ENCODE measurements around the gene CABP2. TPM values are rescaled to one million over a fixed set of nuclear protein-coding genes. Genes with fewer than 3 reads are reported as not detected.
"Not testable (repeated sequence)": the region's sequence is repeated elsewhere in the genome, so short reads cannot be mapped to it uniquely, and the experiment has no call there.

CABP2 gene
- total RNA-seq = not detected in 3 replicates

GRCh38 chr11:67522844-67523555 is at the start of gene CABP2:
TSS of gene CABP2 (minus strand) at chr11:67523446. CDS start at chr11:67523326, 120 bp downstream.
- H3K36me3 Mint-ChIP-seq = no peaks in the 10 kb centered on the region
- TF ChIP-seq CTCF (IDR thresholded peaks at IDR 0.05; ENCODE audit: unreplicated experiment) = no peak
- no peaks in the 10 kb centered on the region for H3K4me1 Mint-ChIP-seq
- H3K4me3 Mint-ChIP-seq = no peak within 1 kb of the TSS
- no peak for DNase-seq (ENCODE audit: low spot score in 2 of 2, unreplicated experiment in 2 of 2)
- peaks cover 19% of the 10 kb centered on the region for H3K27me3 Mint-ChIP-seq (ENCODE audit: low read depth)
- H3K9me3 Mint-ChIP-seq = peaks cover 7% of the 10 kb centered on the region
- H3K27ac Mint-ChIP-seq = no peak within 1 kb of the TSS

GRCh38 chr11:67572747-67573419 is 49.6 kb upstream of the CABP2 start:
- peak; percentile 21 for TF ChIP-seq CTCF (IDR thresholded peaks at IDR 0.05; ENCODE audit: unreplicated experiment)
- peaks cover 3% of the 10 kb centered on the region for H3K9me3 Mint-ChIP-seq
- peaks cover 4% of the 10 kb centered on the region for H3K4me1 Mint-ChIP-seq
- H3K4me3 Mint-ChIP-seq = no peak overlapping the region
- H3K36me3 Mint-ChIP-seq = no peaks in the 10 kb centered on the region
- no peak overlapping the region for H3K27ac Mint-ChIP-seq
- peak in 1 of 2 experiments; percentile 44 for DNase-seq (ENCODE audit: low spot score in 2 of 2, unreplicated experiment in 2 of 2)
- H3K27me3 Mint-ChIP-seq (ENCODE audit: low read depth) = peaks cover 4% of the 10 kb centered on the region

- DNase-seq (ENCODE audit: low spot score in 2 of 2, unreplicated experiment in 2 of 2) = no peak
- no peaks in the 10 kb centered on the region for H3K36me3 Mint-ChIP-seq
- H3K9me3 Mint-ChIP-seq = peaks cover 3% of the 10 kb centered on the region
- peaks cover 4% of the 10 kb centered on the region for H3K4me1 Mint-ChIP-seq
- H3K4me3 Mint-ChIP-seq = no peak overlapping the region
- TF ChIP-seq CTCF (IDR thresholded peaks at IDR 0.05; ENCODE audit: unreplicated experiment) = no peak
- H3K27ac Mint-ChIP-seq = no peak overlapping the region
- peaks cover 4% of the 10 kb centered on the region for H3K27me3 Mint-ChIP-seq (ENCODE audit: low read depth)
Observed at GRCh38 chr11:67572305-67572704, 49.1 kb upstream of the CABP2 start.

- H3K36me3 Mint-ChIP-seq = no peaks in the 10 kb centered on the region
- H3K9me3 Mint-ChIP-seq = peaks cover 3% of the 10 kb centered on the region
- no peak overlapping the region for H3K27ac Mint-ChIP-seq
- peaks cover 3% of the 10 kb centered on the region for H3K27me3 Mint-ChIP-seq (ENCODE audit: low read depth)
- peaks cover 4% of the 10 kb centered on the region for H3K4me1 Mint-ChIP-seq
- DNase-seq (ENCODE audit: low spot score in 2 of 2, unreplicated experiment in 2 of 2) = no peak
- H3K4me3 Mint-ChIP-seq = no peak overlapping the region
- TF ChIP-seq CTCF (IDR thresholded peaks at IDR 0.05; ENCODE audit: unreplicated experiment) = no peak
Observed at GRCh38 chr11:67571443-67571842, 48.2 kb upstream of the CABP2 start.

GRCh38 chr11:67564230-67564629 is 41.0 kb upstream of the CABP2 start:
- Mint-ChIP-seq H3K9me3 (no peaks in the 10 kb centered on the region), H3K4me1 (peaks cover 21% of the 10 kb centered on the region), H3K27me3 (ENCODE audit: low read depth) (no peaks in the 10 kb centered on the region), H3K36me3 (no peaks in the 10 kb centered on the region), H3K27ac (peak overlapping the region; percentile 94), H3K4me3 (no peak overlapping the region)
- DNase-seq (ENCODE audit: low spot score in 2 of 2, unreplicated experiment in 2 of 2) = no peak
- TF ChIP-seq CTCF (IDR thresholded peaks at IDR 0.05; ENCODE audit: unreplicated experiment) = no peak

- not testable (repeated sequence) for H3K36me3 Mint-ChIP-seq; H3K4me3 Mint-ChIP-seq; DNase-seq (ENCODE audit: low spot score in 2 of 2, unreplicated experiment in 2 of 2); H3K27me3 Mint-ChIP-seq (ENCODE audit: low read depth); H3K9me3 Mint-ChIP-seq
- Mint-ChIP-seq H3K27ac (peak overlapping the region; percentile 88), H3K4me1 (peaks cover 21% of the 10 kb centered on the region)
Observed at GRCh38 chr11:67563705-67564114, 40.5 kb upstream of the CABP2 start.
